H9 (cell line): ENCODE results near the gene TACC2. TPM values are rescaled to one million over a fixed set of nuclear protein-coding genes. Genes with fewer than 3 reads are reported as not detected.

Experiments used
- DNase-seq: peaks from one replicate; pipeline ENCODE4 v3.0.0-alpha.2; 2017
- H2AFZ ChIP-seq: one replicate; pipeline ENCODE4 v1.6.1; 2013; ENCODE audit warnings: mild to moderate bottlenecking, low read length, control low read depth, moderate library complexity
- H2AK5ac ChIP-seq: 2 replicates; pipeline ENCODE4 v1.6.1; 2013; ENCODE audit warnings: low read length, control low read depth, mixed read lengths; ENCODE audit not compliant: insufficient read length
- H2BK120ac ChIP-seq: one replicate; pipeline ENCODE4 v1.6.1; 2013; ENCODE audit warnings: low read depth, mild to moderate bottlenecking, low read length, control low read depth, inconsistent platforms; ENCODE audit not compliant: poor library complexity, severe bottlenecking
- H2BK12ac ChIP-seq: 2 replicates; pipeline ENCODE4 v1.6.1; 2013; ENCODE audit warnings: low read length, control low read depth, mixed read lengths, low read depth; ENCODE audit not compliant: insufficient read length
- H2BK15ac ChIP-seq: 2 replicates; pipeline ENCODE4 v1.6.1; 2013; ENCODE audit warnings: low read depth, low read length, control low read depth
- H2BK20ac ChIP-seq: one replicate; pipeline ENCODE4 v1.6.1; 2013; ENCODE audit warnings: low read depth, mild to moderate bottlenecking, low read length, control low read depth, inconsistent platforms; ENCODE audit not compliant: poor library complexity, severe bottlenecking
- H2BK5ac ChIP-seq: 2 replicates; pipeline ENCODE4 v1.6.1; 2013; ENCODE audit warnings: low read length, control low read depth, mixed read lengths; ENCODE audit not compliant: insufficient read length
- H3K14ac ChIP-seq: 2 replicates; pipeline ENCODE4 v1.6.1; 2013; ENCODE audit warnings: low read length, control low read depth; ENCODE audit not compliant: insufficient read depth
- H3K18ac ChIP-seq: 2 replicates; pipeline ENCODE4 v1.6.1; 2013; ENCODE audit warnings: low read depth, mild to moderate bottlenecking, mixed read lengths, low read length, control low read depth; ENCODE audit not compliant: insufficient read length
- H3K23ac ChIP-seq: 2 replicates; pipeline ENCODE4 v1.6.1; 2013; ENCODE audit warnings: low read length, control low read depth, mixed read lengths, low read depth; ENCODE audit not compliant: insufficient read length
- H3K23me2 ChIP-seq: 2 replicates; pipeline ENCODE4 v1.6.1; 2013; ENCODE audit warnings: low read depth, mild to moderate bottlenecking, mixed read lengths, low read length, control low read depth; ENCODE audit not compliant: insufficient read length, poor library complexity, severe bottlenecking
- H3K27ac ChIP-seq: 2 replicates; pipeline ENCODE4 v1.5.1; 2013; ENCODE audit warnings: low read length, control low read depth, mixed read lengths, low read depth; ENCODE audit not compliant: insufficient read length
- H3K27me3 ChIP-seq: 2 replicates; pipeline ENCODE4 v1.6.1; 2013; ENCODE audit warnings: low read length, control low read depth, inconsistent platforms; ENCODE audit not compliant: insufficient read depth
- H3K4ac ChIP-seq: 2 replicates; pipeline ENCODE4 v1.6.1; 2013; ENCODE audit warnings: low read depth, mild to moderate bottlenecking, control low read depth, inconsistent platforms, low read length, moderate library complexity
- H3K4me1 ChIP-seq: 2 replicates; pipeline ENCODE4 v1.6.1; 2013; ENCODE audit warnings: low read length, control low read depth, inconsistent platforms; ENCODE audit not compliant: insufficient read depth
- H3K4me2 ChIP-seq: 2 replicates; pipeline ENCODE4 v1.6.1; 2013; ENCODE audit warnings: low read length, control low read depth, mixed read lengths; ENCODE audit not compliant: insufficient read length, insufficient read depth
- H3K56ac ChIP-seq: 2 replicates; pipeline ENCODE4 v1.6.1; 2013; ENCODE audit warnings: low read depth, mild to moderate bottlenecking, mixed read lengths, low read length, control low read depth; ENCODE audit not compliant: insufficient read length
- H3K79me1 ChIP-seq: 2 replicates; pipeline ENCODE4 v1.6.1; 2013; ENCODE audit warnings: low read depth, mild to moderate bottlenecking, moderate library complexity, low read length, control low read depth, inconsistent platforms; ENCODE audit not compliant: insufficient read depth, poor library complexity, severe bottlenecking
- H3K79me2 ChIP-seq: 2 replicates; pipeline ENCODE4 v1.6.1; 2013; ENCODE audit warnings: low read length, control low read depth, inconsistent platforms; ENCODE audit not compliant: insufficient read depth
- H3K9ac ChIP-seq: 2 replicates; pipeline ENCODE4 v1.6.1; 2013; ENCODE audit warnings: low read length, control low read depth, mixed read lengths; ENCODE audit not compliant: insufficient read length; ENCODE audit errors: extremely low read depth
- H3K9me3 ChIP-seq: one replicate; pipeline ENCODE4 v1.6.1; 2013; ENCODE audit warnings: low read depth, low read length, inconsistent platforms; ENCODE audit not compliant: control insufficient read depth
- H3T11ph ChIP-seq: one replicate; pipeline ENCODE4 v1.6.1; 2013; ENCODE audit warnings: mild to moderate bottlenecking, low read length, control low read depth, inconsistent platforms
- H4K20me1 ChIP-seq: one replicate; pipeline ENCODE4 v1.6.1; 2013; ENCODE audit not compliant: control insufficient read depth, insufficient read length, insufficient read depth
- H4K5ac ChIP-seq: 2 replicates; pipeline ENCODE4 v1.6.1; 2013; ENCODE audit warnings: low read depth, mild to moderate bottlenecking, mixed read lengths, low read length, control low read depth; ENCODE audit not compliant: insufficient read length
- H4K8ac ChIP-seq: replicated peaks from 2 replicates; pipeline ENCODE4 v1.6.1; 2013; ENCODE audit warnings: low read length, control low read depth, mixed read lengths, low read depth; ENCODE audit not compliant: insufficient read length
- H4K91ac ChIP-seq: 2 replicates; pipeline ENCODE4 v1.6.1; 2013; ENCODE audit warnings: low read depth, mild to moderate bottlenecking, moderate library complexity, mixed read lengths, low read length, control low read depth; ENCODE audit not compliant: insufficient read length
- H3K27ac Mint-ChIP-seq, 3 experiments: 2 replicates in 2 of 3; 3 replicates in 1 of 3; pipeline ENCODE4 v1.8.0; 2020 to 2021; ENCODE audit warnings: mixed read lengths in 3 of 3, mild to moderate bottlenecking in 1 of 3, moderate library complexity in 1 of 3
- H3K27me3 Mint-ChIP-seq: 2 replicates; pipeline ENCODE4 v1.8.0; 2021; ENCODE audit warnings: low read depth, mild to moderate bottlenecking, moderate library complexity, mixed read lengths
- H3K36me3 Mint-ChIP-seq, 3 experiments: 2 replicates in 2 of 3; 3 replicates in 1 of 3; pipeline ENCODE4 v1.8.0; 2020 to 2021; ENCODE audit warnings: low read depth in 3 of 3, mixed read lengths in 3 of 3; ENCODE audit not compliant: insufficient read depth in 1 of 3
- H3K4me1 Mint-ChIP-seq, 2 experiments: 2 replicates each; pipeline ENCODE4 v1.8.0; 2020; ENCODE audit warnings: mixed read lengths in 2 of 2
- H3K4me3 Mint-ChIP-seq, 2 experiments: 2 replicates in 1 of 2; 3 replicates in 1 of 2; pipeline ENCODE4 v1.8.0; 2020 to 2021; ENCODE audit warnings: mild to moderate bottlenecking in 2 of 2, mixed read lengths in 2 of 2, moderate library complexity in 1 of 2
- H3K9me3 Mint-ChIP-seq, 2 experiments: 2 replicates in 1 of 2; 3 replicates in 1 of 2; pipeline ENCODE4 v1.8.0; 2020; ENCODE audit warnings: mild to moderate bottlenecking in 2 of 2, mixed read lengths in 2 of 2, moderate library complexity in 1 of 2
- WGBS: extraction: QIAGEN DNeasy Blood & Tissue Kit; methylation state at CpG from one replicate; pipeline ENCODE4 v1.1.7; 2013; ENCODE audit warnings: missing lambda C conversion rate, low lambda C conversion rate, mixed read lengths; ENCODE audit not compliant: insufficient read length; ENCODE audit errors: extremely low coverage; 5-methylcytosine and 5-hydroxymethylcytosine counted together
- total RNA-seq: library from RNA; stranded (reverse); gene quantifications from 2 replicates; pipeline ENCODE4 v1.2.1, GENCODE V29; 2021
- TF ChIP-seq, protein P1 (sequence below): fragments of 200-600 bp; sonication (generic); conservative IDR thresholded peaks from 3 replicates; pipeline ENCODE4 v1.8.0; 2021; ENCODE audit warnings: antibody characterized with exemption, mild to moderate bottlenecking

Gene TACC2
- total RNA-seq, 1 experiment from 2014 or later = 58.1 TPM

DNA sequence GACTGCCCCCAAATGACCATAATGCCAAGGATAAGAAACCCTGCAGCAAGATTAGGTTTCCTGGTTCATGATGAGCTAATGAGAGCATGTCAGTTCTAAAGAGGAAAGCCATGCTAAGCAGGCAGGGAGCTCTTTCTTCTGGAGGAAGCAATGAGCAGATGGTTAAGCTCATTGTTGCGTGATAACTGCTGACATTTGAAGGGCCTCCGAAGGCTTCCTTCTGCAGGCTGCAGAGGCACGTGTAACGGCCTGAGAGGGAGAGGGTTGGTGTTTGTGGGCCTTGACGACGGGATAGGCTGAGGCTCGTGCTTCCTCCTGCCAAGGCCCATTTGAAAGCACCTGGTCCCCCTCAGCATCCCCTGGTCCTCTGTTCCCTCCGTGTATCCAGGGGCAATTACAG is 218.6 kb downstream of the TACC2 start:
- no peak overlapping the region for H3K4ac ChIP-seq
- no peak overlapping the region for H3K9ac ChIP-seq
- no CpG with 5 or more reads among the region's 8 CpGs for WGBS
- H2AFZ ChIP-seq = no peak overlapping the region
- H3K9me3 ChIP-seq = no peaks in the 10 kb centered on the region
- H2BK20ac ChIP-seq = no peak overlapping the region
- H3T11ph ChIP-seq = no peak overlapping the region
- Mint-ChIP-seq H3K27ac (peak overlapping the region; percentile 55 to 87 (median 82); a peak in 5 of 7 replicates), H3K9me3 (no peaks in the 10 kb centered on the region), H3K4me1 (peaks cover 2 to 6% of the 10 kb centered on the region in 2 experiments; a peak in 2 of 4 replicates), H3K36me3 (peaks cover 33 to 44% (median 33%) of the 10 kb centered on the region in 3 experiments), H3K27me3 (no peaks in the 10 kb centered on the region), H3K4me3 (no peak overlapping the region)
- no peak overlapping the region for H3K18ac ChIP-seq
- H3K4me1 ChIP-seq = no peaks in the 10 kb centered on the region
- H3K27ac ChIP-seq = no peak overlapping the region
- no peak overlapping the region for H2BK5ac ChIP-seq
- H4K20me1 ChIP-seq = no peaks in the 10 kb centered on the region
- H2AK5ac ChIP-seq = no peak overlapping the region
- H3K14ac ChIP-seq = no peak overlapping the region
- peaks cover 3% of the 10 kb centered on the region for H3K23me2 ChIP-seq
- no peak overlapping the region for H2BK120ac ChIP-seq
- no peaks in the 10 kb centered on the region for H3K27me3 ChIP-seq
- H2BK15ac ChIP-seq = no peak overlapping the region
- H3K56ac ChIP-seq = no peak overlapping the region
- TF ChIP-seq, protein P1, sequence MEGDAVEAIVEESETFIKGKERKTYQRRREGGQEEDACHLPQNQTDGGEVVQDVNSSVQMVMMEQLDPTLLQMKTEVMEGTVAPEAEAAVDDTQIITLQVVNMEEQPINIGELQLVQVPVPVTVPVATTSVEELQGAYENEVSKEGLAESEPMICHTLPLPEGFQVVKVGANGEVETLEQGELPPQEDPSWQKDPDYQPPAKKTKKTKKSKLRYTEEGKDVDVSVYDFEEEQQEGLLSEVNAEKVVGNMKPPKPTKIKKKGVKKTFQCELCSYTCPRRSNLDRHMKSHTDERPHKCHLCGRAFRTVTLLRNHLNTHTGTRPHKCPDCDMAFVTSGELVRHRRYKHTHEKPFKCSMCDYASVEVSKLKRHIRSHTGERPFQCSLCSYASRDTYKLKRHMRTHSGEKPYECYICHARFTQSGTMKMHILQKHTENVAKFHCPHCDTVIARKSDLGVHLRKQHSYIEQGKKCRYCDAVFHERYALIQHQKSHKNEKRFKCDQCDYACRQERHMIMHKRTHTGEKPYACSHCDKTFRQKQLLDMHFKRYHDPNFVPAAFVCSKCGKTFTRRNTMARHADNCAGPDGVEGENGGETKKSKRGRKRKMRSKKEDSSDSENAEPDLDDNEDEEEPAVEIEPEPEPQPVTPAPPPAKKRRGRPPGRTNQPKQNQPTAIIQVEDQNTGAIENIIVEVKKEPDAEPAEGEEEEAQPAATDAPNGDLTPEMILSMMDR = no peak
- no peak overlapping the region for H4K8ac ChIP-seq
- no peak overlapping the region for H3K4me2 ChIP-seq
- no peak overlapping the region for H4K5ac ChIP-seq
- DNase-seq = no peak
- no peak overlapping the region for H3K23ac ChIP-seq
- H4K91ac ChIP-seq = no peak overlapping the region
- no peaks in the 10 kb centered on the region for H3K79me1 ChIP-seq
- H2BK12ac ChIP-seq = no peak overlapping the region
- H3K79me2 ChIP-seq = no peaks in the 10 kb centered on the region; the same call in 1 of the 2 replicates
